Breast epithelium (tissue), 3 donors: ENCODE results near the gene MLXIP.

ENCODE experiments used
- CTCF ChIP-seq, 3 donors: fragments of 450-650 bp; IDR thresholded peaks; one replicate each; pipeline ENCODE4 v1.5.1; 2016 to 2017; ENCODE audit warnings: antibody characterized with exemption in 3 of 3, mild to moderate bottlenecking in 3 of 3, moderate library complexity in 3 of 3
- POLR2A ChIP-seq: fragments of 450-650 bp; IDR thresholded peaks from one replicate; pipeline ENCODE4 v1.6.1; 2016; ENCODE audit warnings: antibody characterized with exemption, mild to moderate bottlenecking, moderate library complexity
- POLR2AphosphoS5 ChIP-seq, 3 donors: sonication (generic); formaldehyde crosslinking; IDR thresholded peaks; one replicate each; pipeline ENCODE4 v1.6.1; 2017; ENCODE audit warnings: antibody characterized with exemption in 3 of 3

GRCh38 chr12:122097927-122098756 is 19.6 kb downstream of the MLXIP start:
- TF ChIP-seq CTCF (IDR thresholded peaks at IDR 0.05), result no peak
- TF ChIP-seq POLR2A, result no peak
- TF ChIP-seq POLR2AphosphoS5 (IDR thresholded peaks at IDR 0.05), result peak in 2 of 3 donors; percentile 24 to 33
